ENCODE measurements around the gene MED27. TPM values are rescaled to one million over a fixed set of nuclear protein-coding genes. Genes with fewer than 3 reads are reported as not detected.

The MED27 gene
- total RNA-seq, 1 donor from 2014 or later = 24.1 TPM

- TF ChIP-seq, protein P1, sequence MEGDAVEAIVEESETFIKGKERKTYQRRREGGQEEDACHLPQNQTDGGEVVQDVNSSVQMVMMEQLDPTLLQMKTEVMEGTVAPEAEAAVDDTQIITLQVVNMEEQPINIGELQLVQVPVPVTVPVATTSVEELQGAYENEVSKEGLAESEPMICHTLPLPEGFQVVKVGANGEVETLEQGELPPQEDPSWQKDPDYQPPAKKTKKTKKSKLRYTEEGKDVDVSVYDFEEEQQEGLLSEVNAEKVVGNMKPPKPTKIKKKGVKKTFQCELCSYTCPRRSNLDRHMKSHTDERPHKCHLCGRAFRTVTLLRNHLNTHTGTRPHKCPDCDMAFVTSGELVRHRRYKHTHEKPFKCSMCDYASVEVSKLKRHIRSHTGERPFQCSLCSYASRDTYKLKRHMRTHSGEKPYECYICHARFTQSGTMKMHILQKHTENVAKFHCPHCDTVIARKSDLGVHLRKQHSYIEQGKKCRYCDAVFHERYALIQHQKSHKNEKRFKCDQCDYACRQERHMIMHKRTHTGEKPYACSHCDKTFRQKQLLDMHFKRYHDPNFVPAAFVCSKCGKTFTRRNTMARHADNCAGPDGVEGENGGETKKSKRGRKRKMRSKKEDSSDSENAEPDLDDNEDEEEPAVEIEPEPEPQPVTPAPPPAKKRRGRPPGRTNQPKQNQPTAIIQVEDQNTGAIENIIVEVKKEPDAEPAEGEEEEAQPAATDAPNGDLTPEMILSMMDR (IDR thresholded peaks at IDR 0.05) = no peak
- DNase-seq (ENCODE audit: extremely low spot score, unreplicated experiment) = no peak
- no peak overlapping the region for H3K4me3 Mint-ChIP-seq (ENCODE audit: unreplicated experiment)
- peaks cover 3% of the 10 kb centered on the region for H3K36me3 Mint-ChIP-seq (ENCODE audit: unreplicated experiment)
- no peaks in the 10 kb centered on the region for H3K27me3 Mint-ChIP-seq (ENCODE audit: unreplicated experiment)
- no peak overlapping the region for H3K27ac Mint-ChIP-seq (ENCODE audit: unreplicated experiment)
- peaks cover 38% of the 10 kb centered on the region for H3K4me1 Mint-ChIP-seq (ENCODE audit: unreplicated experiment)
- no peaks in the 10 kb centered on the region for H3K9me3 Mint-ChIP-seq (ENCODE audit: unreplicated experiment)
Measured at GRCh38 chr9:132002643-132003318, 76.9 kb downstream of the MED27 start.

- H3K27me3 Mint-ChIP-seq (ENCODE audit: unreplicated experiment) = no peaks in the 10 kb centered on the region
- no peaks in the 10 kb centered on the region for H3K9me3 Mint-ChIP-seq (ENCODE audit: unreplicated experiment)
- H3K36me3 Mint-ChIP-seq (ENCODE audit: unreplicated experiment) = peaks cover 2% of the 10 kb centered on the region
- no peak overlapping the region for H3K4me3 Mint-ChIP-seq (ENCODE audit: unreplicated experiment)
- TF ChIP-seq, protein P1 (IDR thresholded peaks at IDR 0.05) = no peak
- H3K27ac Mint-ChIP-seq (ENCODE audit: unreplicated experiment) = no peak overlapping the region
- no peak for DNase-seq (ENCODE audit: extremely low spot score, unreplicated experiment)
- peaks cover 28% of the 10 kb centered on the region for H3K4me1 Mint-ChIP-seq (ENCODE audit: unreplicated experiment)
Measured at GRCh38 chr9:132001567-132001966, 78.1 kb downstream of the MED27 start.

GRCh38 chr9:132000659-132001058 lies 79.0 kb downstream of the MED27 start:
- Mint-ChIP-seq H3K27me3 (ENCODE audit: unreplicated experiment) (no peaks in the 10 kb centered on the region), H3K36me3 (ENCODE audit: unreplicated experiment) (peaks cover 6% of the 10 kb centered on the region), H3K4me3 (ENCODE audit: unreplicated experiment) (no peak overlapping the region), H3K4me1 (ENCODE audit: unreplicated experiment) (peaks cover 18% of the 10 kb centered on the region), H3K9me3 (ENCODE audit: unreplicated experiment) (no peaks in the 10 kb centered on the region), H3K27ac (ENCODE audit: unreplicated experiment) (no peak overlapping the region)
- DNase-seq (ENCODE audit: extremely low spot score, unreplicated experiment) = no peak
- TF ChIP-seq, protein P1 (IDR thresholded peaks at IDR 0.05) = no peak

- Mint-ChIP-seq H3K27ac (ENCODE audit: unreplicated experiment) (no peak overlapping the region), H3K9me3 (ENCODE audit: unreplicated experiment) (no peaks in the 10 kb centered on the region), H3K4me3 (ENCODE audit: unreplicated experiment) (no peak overlapping the region), H3K27me3 (ENCODE audit: unreplicated experiment) (no peaks in the 10 kb centered on the region), H3K4me1 (ENCODE audit: unreplicated experiment) (peaks cover 16% of the 10 kb centered on the region), H3K36me3 (ENCODE audit: unreplicated experiment) (peaks cover 6% of the 10 kb centered on the region)
- TF ChIP-seq, protein P1 (IDR thresholded peaks at IDR 0.05) = no peak
- DNase-seq (ENCODE audit: extremely low spot score, unreplicated experiment) = no peak
Measured at GRCh38 chr9:131999692-132000551, 79.7 kb downstream of the MED27 start.

GRCh38 chr9:131997779-131998178 lies 81.9 kb downstream of the MED27 start:
- H3K4me1 Mint-ChIP-seq (ENCODE audit: unreplicated experiment) = peaks cover 18% of the 10 kb centered on the region

More at GRCh38 chr9:131997779-131998178, 81.9 kb downstream of the MED27 start:
- TF ChIP-seq, protein P1 (IDR thresholded peaks at IDR 0.05) = no peak
- DNase-seq (ENCODE audit: extremely low spot score, unreplicated experiment) = no peak
- H3K9me3 Mint-ChIP-seq (ENCODE audit: unreplicated experiment) = no peaks in the 10 kb centered on the region
- peaks cover 4% of the 10 kb centered on the region for H3K36me3 Mint-ChIP-seq (ENCODE audit: unreplicated experiment)
- H3K4me3 Mint-ChIP-seq (ENCODE audit: unreplicated experiment) = no peak overlapping the region
- no peak overlapping the region for H3K27ac Mint-ChIP-seq (ENCODE audit: unreplicated experiment)
- no peaks in the 10 kb centered on the region for H3K27me3 Mint-ChIP-seq (ENCODE audit: unreplicated experiment)

Measured in osteocyte (in vitro differentiated cells).